HepG2 (cell line): Measurements from ENCODE around the gene GRIN2C. TPM values are rescaled to one million over a fixed set of nuclear protein-coding genes. Genes with fewer than 3 reads are reported as not detected.
A peak's percentile ranks its signal among the peaks of the same experiment; 100 is the strongest.

Experiments
- AHR ChIP-seq: IDR thresholded peaks from 2 replicates; pipeline ENCODE4 v1.6.1; 2018; ENCODE audit warnings: missing genetic modification reagents, missing compliant biosample characterization
- ATF1 ChIP-seq: IDR thresholded peaks from 2 replicates; pipeline ENCODE4 v1.6.1; 2016; ENCODE audit warnings: mild to moderate bottlenecking, control low read depth
- BHLHE40 ChIP-seq: IDR thresholded peaks from 2 replicates; pipeline ENCODE4 v1.6.1; 2011; ENCODE audit warnings: low read length, improper control_type of control experiment
- DR1 ChIP-seq: sonication (generic); formaldehyde crosslinking; IDR thresholded peaks from 2 replicates; pipeline ENCODE4 v1.8.0; 2021; ENCODE audit warnings: mild to moderate bottlenecking, missing genetic modification reagents, inconsistent platforms
- EP300 ChIP-seq, 3 experiments: sonication (generic) in 1 of 3; formaldehyde crosslinking in 1 of 3; IDR thresholded peaks; 2 replicates each; pipeline versions ENCODE4 v1.5.1 to v1.6.1; 2011 to 2020; ENCODE audit warnings: low read depth in 2 of 3, low read length in 2 of 3, borderline replicate concordance in 1 of 3, improper control_type of control experiment in 1 of 3, mild to moderate bottlenecking in 1 of 3, missing genetic modification reagents in 1 of 3, moderate library complexity in 1 of 3
- JUNB ChIP-seq: sonication (generic); formaldehyde crosslinking; IDR thresholded peaks from 2 replicates; pipeline ENCODE4 v1.8.0; 2022; ENCODE audit warnings: missing genetic modification reagents, mild to moderate bottlenecking, borderline replicate concordance
- KDM5B ChIP-seq: sonication (generic); formaldehyde crosslinking; IDR thresholded peaks from 2 replicates; pipeline ENCODE4 v1.4.0; 2020; ENCODE audit warnings: missing genetic modification reagents, mild to moderate bottlenecking, borderline replicate concordance
- MATR3 ChIP-seq: sonication (generic); formaldehyde crosslinking; IDR thresholded peaks from 2 replicates; pipeline ENCODE4 v1.4.0; 2020; ENCODE audit warnings: missing genetic modification reagents
- MTA1 ChIP-seq: sonication (generic); formaldehyde crosslinking; IDR thresholded peaks from 2 replicates; pipeline ENCODE4 v1.4.0; 2020; ENCODE audit warnings: missing genetic modification reagents, mild to moderate bottlenecking, borderline replicate concordance
- NFKBIZ ChIP-seq: IDR thresholded peaks from 2 replicates; pipeline ENCODE4 v1.6.1; 2018; ENCODE audit warnings: missing genetic modification reagents, missing compliant biosample characterization
- POLR2G ChIP-seq: fragments of 200-400 bp; formaldehyde crosslinking; IDR thresholded peaks from 2 replicates; pipeline ENCODE4 v1.6.1; 2018; ENCODE audit warnings: mild to moderate bottlenecking, low read depth, low read length, moderate library complexity
- SCMH1 ChIP-seq: sonication (generic); formaldehyde crosslinking; IDR thresholded peaks from 2 replicates; pipeline ENCODE4 v1.9.0; 2021; ENCODE audit warnings: missing genetic modification reagents, mild to moderate bottlenecking, borderline replicate concordance
- ZNF251 ChIP-seq: sonication (generic); formaldehyde crosslinking; IDR thresholded peaks from 2 replicates; pipeline ENCODE4 v1.9.0; 2021; ENCODE audit warnings: mild to moderate bottlenecking, missing genetic modification reagents
- ZNF44 ChIP-seq: sonication (generic); formaldehyde crosslinking; IDR thresholded peaks from 2 replicates; pipeline ENCODE4 v1.5.1; 2020; ENCODE audit warnings: mild to moderate bottlenecking, missing genetic modification reagents
- ZNF510 ChIP-seq: sonication (generic); formaldehyde crosslinking; IDR thresholded peaks from 2 replicates; pipeline ENCODE4 v1.4.0; 2020; ENCODE audit warnings: low read depth, mild to moderate bottlenecking, missing genetic modification reagents
- ZNF775 ChIP-seq: sonication (generic); formaldehyde crosslinking; IDR thresholded peaks from 2 replicates; pipeline ENCODE4 v1.4.0; 2020; ENCODE audit warnings: missing genetic modification reagents, mild to moderate bottlenecking, moderate library complexity, borderline replicate concordance
- ZSCAN22 ChIP-seq: sonication (generic); formaldehyde crosslinking; IDR thresholded peaks from 2 replicates; pipeline ENCODE4 v1.4.0; 2020; ENCODE audit warnings: mild to moderate bottlenecking, missing genetic modification reagents
- polyA plus RNA-seq, 8 experiments: library from polyadenylated mRNA; depleted of rRNA in 3 of 8; stranded (reverse) in 7 of 8; unstranded in 1 of 8; fragments of >200 nt; fragmentation: Illumina TruSeq in 4 of 8; extraction: Trizol in 4 of 8; gene quantifications; 2 replicates each; pipeline versions ENCODE4 v1.2.1 to v1.2.3, GENCODE V29; 2011 to 2016; ENCODE audit warnings: low read depth in 4 of 8, missing spikeins in 1 of 8, mixed read lengths in 1 of 8; ENCODE audit not compliant: insufficient read depth in 1 of 8
- total RNA-seq, 5 experiments: library from RNA; depleted of rRNA; stranded (reverse); fragments of >200 nt; fragmentation: Illumina TruSeq; extraction: Trizol; gene quantifications; 2 replicates each; pipeline ENCODE4 v1.2.3, GENCODE V29; 2016; ENCODE audit warnings: low read depth in 1 of 5
- TF ChIP-seq, protein P1 (sequence below): sonication (generic); formaldehyde crosslinking; IDR thresholded peaks from 2 replicates; pipeline ENCODE4 v1.8.0; 2022; ENCODE audit warnings: missing genetic modification reagents, mild to moderate bottlenecking, borderline replicate concordance
- TF ChIP-seq, protein P2 (sequence below): IDR thresholded peaks from 2 replicates; pipeline ENCODE4 v1.6.1; 2016; ENCODE audit warnings: low read depth, control low read depth
- TF ChIP-seq, protein P3 (sequence below): sonication (generic); formaldehyde crosslinking; IDR thresholded peaks from 2 replicates; pipeline ENCODE4 v1.4.0; 2020; ENCODE audit warnings: missing genetic modification reagents

GRIN2C gene
- total and polyA plus RNA-seq, 2 of the 13 experiments (the other 11 are each of a cell fraction or from before 2014, with no cell fraction given) = 0.03 to 0.11 TPM

DNA sequence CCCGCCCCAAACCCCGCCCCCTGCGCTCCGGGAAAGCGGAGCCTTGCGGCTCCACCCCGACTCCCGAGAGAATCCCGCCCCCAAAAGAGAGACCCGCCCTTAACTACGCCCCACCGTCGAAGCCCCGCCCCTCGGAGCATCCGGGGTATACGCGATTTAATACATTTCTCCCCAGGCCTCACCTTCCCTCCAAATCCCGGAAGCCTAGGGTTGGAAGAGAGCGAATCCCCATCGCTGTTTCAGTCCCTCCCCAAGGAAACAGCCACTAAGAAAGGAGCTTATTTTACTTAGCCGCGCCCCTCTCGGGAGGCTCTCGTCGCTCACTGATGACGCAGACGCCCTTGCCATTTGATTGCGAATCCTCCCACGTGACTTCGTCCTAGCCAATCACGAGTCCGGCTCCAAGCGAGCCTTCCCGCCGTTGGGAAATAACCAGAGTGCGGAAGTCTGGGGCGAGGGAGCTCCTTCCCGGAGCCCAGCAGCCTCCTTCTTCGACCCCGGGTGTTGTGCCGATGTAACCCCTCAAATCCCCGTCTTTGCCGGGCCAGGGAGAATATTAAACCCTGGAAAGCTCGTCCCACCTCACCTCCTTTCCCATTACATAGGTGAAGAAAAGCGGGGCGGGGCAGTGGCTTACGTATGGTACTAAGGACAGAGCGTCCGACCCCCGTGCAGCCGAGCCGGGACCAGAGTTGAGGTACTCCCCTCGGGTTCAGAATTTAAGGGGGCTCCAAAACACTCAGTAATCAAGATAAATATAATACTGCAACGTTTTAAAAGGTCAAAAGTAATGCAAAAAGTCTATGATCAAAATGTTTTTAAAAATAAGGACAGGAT is 13.6 kb upstream of the GRIN2C start (continued):
- TF ChIP-seq, protein P1, sequence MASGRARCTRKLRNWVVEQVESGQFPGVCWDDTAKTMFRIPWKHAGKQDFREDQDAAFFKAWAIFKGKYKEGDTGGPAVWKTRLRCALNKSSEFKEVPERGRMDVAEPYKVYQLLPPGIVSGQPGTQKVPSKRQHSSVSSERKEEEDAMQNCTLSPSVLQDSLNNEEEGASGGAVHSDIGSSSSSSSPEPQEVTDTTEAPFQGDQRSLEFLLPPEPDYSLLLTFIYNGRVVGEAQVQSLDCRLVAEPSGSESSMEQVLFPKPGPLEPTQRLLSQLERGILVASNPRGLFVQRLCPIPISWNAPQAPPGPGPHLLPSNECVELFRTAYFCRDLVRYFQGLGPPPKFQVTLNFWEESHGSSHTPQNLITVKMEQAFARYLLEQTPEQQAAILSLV (CRISPR knock-in tag) = peak; percentile 61; the same call in 1 of the 2 replicates
- TF ChIP-seq ZNF44 (CRISPR knock-in tag) (no peak), MTA1 (CRISPR knock-in tag) (no peak; the same call in 1 of the 2 replicates), MATR3 (no peak), ZNF775 (CRISPR knock-in tag) (no peak), KDM5B (CRISPR knock-in tag) (peak; percentile 54; the same call in 1 of the 2 replicates), ZNF251 (no peak), ATF1 (CRISPR knock-in tag) (peak; percentile 100), SCMH1 (CRISPR knock-in tag) (no peak), EP300 (IDR thresholded peaks at IDR 0.05; ENCODE audit: low read depth in 2 of 2, low read length in 2 of 2) (peak; percentile 18 to 55; a peak in 1 of 4 replicates), EP300 (CRISPR knock-in tag; IDR thresholded peaks at IDR 0.05; ENCODE audit: borderline replicate concordance) (no peak), ZSCAN22 (no peak), BHLHE40 (no peak; the same call in 1 of the 2 replicates), AHR (CRISPR knock-in tag) (peak; percentile 71), ZNF510 (no peak), DR1 (CRISPR knock-in tag) (no peak; the same call in 1 of the 2 replicates), JUNB (CRISPR knock-in tag) (no peak), NFKBIZ (CRISPR knock-in tag) (no peak), POLR2G (peak; percentile 97)
- TF ChIP-seq, protein P2, sequence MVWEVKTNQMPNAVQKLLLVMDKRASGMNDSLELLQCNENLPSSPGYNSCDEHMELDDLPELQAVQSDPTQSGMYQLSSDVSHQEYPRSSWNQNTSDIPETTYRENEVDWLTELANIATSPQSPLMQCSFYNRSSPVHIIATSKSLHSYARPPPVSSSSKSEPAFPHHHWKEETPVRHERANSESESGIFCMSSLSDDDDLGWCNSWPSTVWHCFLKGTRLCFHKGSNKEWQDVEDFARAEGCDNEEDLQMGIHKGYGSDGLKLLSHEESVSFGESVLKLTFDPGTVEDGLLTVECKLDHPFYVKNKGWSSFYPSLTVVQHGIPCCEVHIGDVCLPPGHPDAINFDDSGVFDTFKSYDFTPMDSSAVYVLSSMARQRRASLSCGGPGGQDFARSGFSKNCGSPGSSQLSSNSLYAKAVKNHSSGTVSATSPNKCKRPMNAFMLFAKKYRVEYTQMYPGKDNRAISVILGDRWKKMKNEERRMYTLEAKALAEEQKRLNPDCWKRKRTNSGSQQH = no peak; the same call in 1 of the 2 replicates
- TF ChIP-seq, protein P3, sequence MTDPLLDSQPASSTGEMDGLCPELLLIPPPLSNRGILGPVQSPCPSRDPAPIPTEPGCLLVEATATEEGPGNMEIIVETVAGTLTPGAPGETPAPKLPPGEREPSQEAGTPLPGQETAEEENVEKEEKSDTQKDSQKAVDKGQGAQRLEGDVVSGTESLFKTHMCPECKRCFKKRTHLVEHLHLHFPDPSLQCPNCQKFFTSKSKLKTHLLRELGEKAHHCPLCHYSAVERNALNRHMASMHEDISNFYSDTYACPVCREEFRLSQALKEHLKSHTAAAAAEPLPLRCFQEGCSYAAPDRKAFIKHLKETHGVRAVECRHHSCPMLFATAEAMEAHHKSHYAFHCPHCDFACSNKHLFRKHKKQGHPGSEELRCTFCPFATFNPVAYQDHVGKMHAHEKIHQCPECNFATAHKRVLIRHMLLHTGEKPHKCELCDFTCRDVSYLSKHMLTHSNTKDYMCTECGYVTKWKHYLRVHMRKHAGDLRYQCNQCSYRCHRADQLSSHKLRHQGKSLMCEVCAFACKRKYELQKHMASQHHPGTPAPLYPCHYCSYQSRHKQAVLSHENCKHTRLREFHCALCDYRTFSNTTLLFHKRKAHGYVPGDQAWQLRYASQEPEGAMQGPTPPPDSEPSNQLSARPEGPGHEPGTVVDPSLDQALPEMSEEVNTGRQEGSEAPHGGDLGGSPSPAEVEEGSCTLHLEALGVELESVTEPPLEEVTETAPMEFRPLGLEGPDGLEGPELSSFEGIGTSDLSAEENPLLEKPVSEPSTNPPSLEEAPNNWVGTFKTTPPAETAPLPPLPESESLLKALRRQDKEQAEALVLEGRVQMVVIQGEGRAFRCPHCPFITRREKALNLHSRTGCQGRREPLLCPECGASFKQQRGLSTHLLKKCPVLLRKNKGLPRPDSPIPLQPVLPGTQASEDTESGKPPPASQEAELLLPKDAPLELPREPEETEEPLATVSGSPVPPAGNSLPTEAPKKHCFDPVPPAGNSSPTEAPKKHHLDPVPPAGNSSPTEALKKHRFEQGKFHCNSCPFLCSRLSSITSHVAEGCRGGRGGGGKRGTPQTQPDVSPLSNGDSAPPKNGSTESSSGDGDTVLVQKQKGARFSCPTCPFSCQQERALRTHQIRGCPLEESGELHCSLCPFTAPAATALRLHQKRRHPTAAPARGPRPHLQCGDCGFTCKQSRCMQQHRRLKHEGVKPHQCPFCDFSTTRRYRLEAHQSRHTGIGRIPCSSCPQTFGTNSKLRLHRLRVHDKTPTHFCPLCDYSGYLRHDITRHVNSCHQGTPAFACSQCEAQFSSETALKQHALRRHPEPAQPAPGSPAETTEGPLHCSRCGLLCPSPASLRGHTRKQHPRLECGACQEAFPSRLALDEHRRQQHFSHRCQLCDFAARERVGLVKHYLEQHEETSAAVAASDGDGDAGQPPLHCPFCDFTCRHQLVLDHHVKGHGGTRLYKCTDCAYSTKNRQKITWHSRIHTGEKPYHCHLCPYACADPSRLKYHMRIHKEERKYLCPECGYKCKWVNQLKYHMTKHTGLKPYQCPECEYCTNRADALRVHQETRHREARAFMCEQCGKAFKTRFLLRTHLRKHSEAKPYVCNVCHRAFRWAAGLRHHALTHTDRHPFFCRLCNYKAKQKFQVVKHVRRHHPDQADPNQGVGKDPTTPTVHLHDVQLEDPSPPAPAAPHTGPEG (CRISPR knock-in tag) = no peak
